GM21619 (cell line): ENCODE measurements around the gene COG2.
"Not testable (repeated sequence)": the region's sequence is repeated elsewhere in the genome, so short reads cannot be mapped to it uniquely, and the experiment has no call there.

ENCODE experiments used
- ATAC-seq: cut with Tn5 transposase; IDR thresholded peaks from one replicate; pipeline ENCODE4 v1.9.1; 2021; ENCODE audit not compliant: unreplicated experiment

COG2 gene

DNA sequence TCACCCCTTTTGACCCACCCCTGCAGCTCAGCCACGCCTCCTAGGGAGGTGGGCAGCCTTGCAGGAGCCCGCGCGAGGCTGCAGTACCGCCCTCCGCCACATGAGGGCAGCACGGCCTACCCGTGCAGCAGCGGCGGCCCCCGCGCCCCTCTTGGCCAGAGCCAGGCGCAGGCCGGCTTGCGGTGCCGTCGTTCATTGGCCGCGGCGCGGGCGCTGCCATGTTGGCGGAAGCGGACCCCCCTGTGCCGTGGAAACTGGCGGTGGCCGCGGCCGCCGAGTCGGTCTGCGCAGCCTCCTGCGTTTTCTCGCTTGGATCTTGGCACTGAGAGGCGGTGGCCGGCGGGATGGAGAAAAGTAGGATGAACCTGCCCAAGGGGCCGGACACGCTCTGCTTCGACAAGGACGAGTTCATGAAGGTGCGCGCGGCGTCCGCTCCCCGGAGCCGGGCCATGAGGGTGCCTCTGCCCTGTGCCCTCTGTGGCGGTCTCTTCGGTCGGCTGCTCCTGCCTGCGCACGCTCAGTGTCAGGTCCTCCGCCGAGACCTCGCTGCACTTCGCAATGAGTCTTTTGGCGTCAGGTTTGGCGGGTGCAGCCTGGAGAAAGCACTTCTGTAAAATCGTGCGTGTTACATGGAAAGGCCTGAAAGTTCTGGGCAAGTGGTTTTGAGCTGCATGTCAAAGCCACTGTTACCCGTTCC lies at the start of gene COG2:
Gene COG2, plus strand, starts transcription at position 219 of the 697 bp plus-strand sequence. Its CDS starts 126 bp downstream, at position 345.
- ATAC-seq, result peak; percentile 92

DNA sequence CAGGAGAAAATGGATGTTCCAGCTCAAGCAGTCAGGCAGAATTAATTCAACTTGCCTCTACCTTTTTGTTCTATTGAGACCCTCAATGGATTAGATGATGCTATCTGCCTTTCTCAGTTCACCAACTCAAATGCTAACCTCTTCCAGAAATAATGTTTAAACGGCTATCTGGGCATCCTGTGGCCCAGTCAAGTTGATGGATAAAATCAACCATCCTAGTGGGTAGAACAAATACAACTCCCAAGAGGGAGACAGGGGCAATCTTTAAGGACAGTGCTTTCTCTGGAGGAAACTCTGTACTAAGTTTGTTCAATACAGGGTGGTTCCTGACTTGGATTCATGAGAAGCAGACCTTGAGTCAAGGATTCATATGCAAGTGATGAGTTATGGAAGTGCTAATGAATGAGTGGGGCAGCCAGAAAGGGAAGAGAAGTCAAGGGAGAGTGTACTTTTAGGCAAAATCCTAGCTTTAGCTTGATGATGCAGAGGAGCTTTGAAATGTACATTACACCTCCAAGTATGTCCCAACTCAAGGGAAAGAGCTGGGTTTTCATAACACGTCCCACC lies 49.4 kb upstream of the COG2 start:
- no peak for ATAC-seq

- ATAC-seq, result no peak
Measured at GRCh38 chr1:230594214-230594773, 48.0 kb upstream of the COG2 start.

- ATAC-seq, result no peak
Measured at GRCh38 chr1:230595181-230595580, 47.1 kb upstream of the COG2 start.

DNA sequence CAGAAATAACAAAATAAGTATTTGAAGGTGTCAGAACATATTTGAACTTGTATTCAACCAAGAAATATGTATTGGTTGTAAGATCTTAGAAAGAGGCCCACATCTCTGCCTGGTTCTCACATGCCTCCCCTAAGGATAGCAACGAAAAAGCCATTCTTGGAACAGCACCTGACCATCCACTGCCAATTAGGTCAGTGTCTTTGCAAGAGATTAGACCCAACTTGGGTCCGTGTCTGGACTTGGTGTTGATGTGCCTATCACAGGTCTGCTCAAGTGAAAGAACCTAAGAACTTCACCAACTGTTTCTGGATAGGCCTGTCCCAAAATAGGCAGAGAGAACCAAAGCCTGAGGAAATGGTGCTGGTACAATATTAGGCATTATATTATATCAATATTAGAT lies 46.0 kb upstream of the COG2 start:
- ATAC-seq, result no peak

DNA sequence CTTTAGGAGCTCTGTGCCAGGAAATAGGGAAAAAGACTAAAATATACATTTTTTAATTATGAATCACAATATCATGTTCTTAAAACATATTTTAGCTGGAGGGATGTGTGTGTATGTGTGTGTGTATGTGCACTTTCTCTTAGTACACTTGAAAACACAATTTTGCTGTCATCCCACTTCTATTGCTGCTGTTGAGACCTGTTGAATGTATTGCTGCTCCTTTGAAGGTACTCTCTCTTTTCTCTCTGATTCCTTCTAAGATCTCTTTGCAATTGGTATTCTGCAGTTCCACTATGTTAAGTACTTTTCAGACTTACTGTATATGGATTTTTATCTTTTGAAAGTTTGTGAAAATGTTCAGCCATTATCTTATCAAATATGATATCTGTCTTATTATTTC lies 43.5 kb upstream of the COG2 start:
- ATAC-seq, result no peak

DNA sequence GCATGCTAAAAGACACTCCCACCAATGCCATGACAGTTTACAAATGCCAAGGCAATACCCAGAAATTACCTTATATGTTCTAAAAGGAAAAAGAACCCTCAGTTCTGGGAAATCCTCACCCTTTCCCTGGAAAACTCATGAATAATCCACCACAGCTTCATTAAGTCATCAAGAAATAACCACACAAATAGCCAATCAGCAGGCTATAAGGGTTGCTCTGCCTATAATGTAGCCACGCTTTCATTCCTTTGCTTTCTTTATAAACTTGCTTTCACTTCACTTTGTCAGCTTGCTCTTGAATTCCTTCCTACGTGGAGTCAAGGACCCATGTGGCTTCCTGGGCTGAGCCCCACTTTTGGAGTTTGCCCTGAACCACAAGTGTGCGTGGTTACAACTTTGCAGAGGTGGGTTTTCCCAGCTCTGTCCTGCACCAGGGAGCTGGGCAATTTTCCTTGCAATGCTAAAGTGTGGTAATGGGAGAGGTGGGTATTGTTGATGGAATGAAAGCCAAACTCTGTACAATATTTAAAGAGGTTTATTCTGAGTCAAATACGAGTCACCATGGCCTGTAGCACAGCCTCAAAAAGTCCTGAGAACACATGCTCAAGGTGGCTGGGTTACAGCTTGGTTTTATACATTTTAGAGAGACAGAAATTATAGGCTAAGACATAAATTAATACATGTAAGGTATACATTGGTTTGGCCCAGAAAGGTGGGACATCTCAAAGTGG lies 42.2 kb upstream of the COG2 start:
- no peak for ATAC-seq

DNA sequence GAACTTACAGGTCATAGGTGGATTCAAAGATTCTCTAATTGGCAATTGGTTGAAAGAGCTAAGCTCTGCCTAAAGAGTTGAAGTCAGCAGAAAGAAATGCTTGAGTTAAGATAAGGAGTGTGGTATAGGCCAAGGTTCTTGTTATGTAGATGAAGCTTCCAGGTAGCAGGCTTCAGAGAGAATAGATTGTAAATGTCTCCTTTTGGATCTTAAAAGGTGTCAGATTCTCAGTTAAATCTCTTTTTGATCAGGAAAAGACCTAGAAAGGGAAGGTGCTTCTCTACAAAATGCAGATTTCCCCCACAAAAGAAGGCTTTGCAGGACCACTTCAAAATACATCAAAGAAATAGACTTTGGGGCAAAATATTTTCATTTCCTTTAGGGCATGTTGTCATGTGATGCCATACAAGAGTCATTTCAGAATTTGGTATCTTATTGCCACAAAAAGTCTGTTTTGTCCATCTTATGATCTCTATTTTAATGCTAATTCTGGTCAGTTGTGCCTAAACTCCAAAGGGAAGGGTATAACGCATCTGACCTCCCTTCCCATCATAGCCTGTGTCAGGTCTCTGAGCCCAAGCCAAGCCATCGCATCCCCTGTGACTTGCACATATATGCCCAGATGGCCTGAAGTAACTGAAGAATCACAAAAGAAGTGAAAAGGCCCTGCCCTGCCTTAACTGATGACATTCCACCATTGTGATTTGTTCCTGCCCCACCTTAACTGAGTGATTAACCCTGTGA lies 41.5 kb upstream of the COG2 start:
- not testable (repeated sequence) for ATAC-seq

GRCh38 chr1:230609208-230609607 lies 33.1 kb upstream of the COG2 start:
- ATAC-seq, result no peak

DNA sequence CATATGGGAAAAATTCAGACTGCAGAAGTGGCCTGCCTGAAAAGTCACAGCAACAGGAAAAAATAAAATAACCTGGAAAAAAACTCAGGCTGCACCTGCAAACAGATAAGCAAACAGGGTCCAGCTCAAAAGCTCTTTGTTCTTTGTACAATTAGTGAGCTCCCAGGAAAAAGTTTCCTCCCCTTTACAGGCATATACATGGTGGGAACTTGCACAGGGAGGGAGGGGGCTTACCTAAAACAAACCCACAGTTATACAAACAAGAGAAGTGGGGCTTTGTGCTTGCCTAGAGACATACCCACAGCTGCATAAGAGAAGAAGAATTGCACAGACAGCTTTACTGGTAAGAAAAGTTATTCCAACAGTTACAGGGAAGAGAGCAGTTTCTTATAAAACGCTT lies 31.7 kb upstream of the COG2 start:
- no peak for ATAC-seq

- no peak for ATAC-seq
Measured at GRCh38 chr1:230611128-230611877, 31.0 kb upstream of the COG2 start.

DNA sequence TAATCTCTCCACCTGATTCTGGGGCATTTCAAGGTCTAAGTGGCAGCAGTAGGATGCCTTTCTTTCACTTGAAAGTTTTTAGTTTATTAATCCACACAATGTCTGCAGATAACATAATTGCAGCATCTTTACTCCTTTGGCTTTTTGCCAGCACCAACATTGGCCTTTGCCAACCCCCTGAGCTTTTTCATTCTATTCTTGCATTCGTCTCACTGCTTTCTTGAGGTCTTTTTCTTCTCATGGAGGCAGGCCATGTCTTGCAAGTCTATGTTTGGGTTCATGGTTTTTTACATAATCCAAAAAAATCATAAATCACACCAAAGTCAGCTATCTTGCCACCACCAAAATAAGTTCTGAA lies 30.4 kb upstream of the COG2 start:
- no peak for ATAC-seq

DNA sequence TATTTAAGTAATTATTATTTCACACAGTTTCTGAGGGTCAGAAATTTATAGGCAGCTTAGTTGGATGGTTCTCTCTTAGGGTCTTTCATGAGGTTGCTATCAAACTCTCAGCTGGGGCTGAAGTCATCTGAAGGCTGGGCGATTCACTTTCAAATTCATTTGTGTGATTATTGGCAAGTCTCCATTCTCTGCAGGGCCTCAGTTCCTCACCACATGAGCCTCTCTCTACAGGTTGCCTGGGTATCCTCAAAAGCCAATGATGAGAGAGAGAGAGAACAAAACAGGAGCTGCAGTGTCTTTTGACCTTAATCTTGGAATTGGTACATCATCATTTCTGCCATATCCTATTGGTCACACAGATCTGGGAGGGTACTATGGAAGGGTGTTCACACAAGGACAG lies 29.6 kb upstream of the COG2 start:
- ATAC-seq, result no peak

DNA sequence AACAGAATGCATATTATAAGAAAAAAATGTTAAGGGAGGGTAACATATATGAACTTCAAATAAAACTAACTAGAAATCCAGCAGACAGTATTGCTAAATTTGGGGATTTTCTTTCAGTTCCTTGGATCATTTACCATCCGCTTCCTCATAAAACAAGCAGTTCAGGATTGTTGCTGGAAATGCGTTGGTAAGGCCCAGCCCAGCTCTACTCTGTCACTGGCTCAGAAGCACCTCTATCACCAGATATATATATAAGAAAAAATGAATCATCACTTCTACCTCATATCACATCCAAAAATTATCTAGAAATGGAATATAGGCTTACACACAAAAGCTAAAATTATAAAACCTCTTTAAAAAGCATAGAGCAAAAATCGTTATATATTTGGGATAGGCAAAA lies 28.2 kb upstream of the COG2 start:
- no peak for ATAC-seq

DNA sequence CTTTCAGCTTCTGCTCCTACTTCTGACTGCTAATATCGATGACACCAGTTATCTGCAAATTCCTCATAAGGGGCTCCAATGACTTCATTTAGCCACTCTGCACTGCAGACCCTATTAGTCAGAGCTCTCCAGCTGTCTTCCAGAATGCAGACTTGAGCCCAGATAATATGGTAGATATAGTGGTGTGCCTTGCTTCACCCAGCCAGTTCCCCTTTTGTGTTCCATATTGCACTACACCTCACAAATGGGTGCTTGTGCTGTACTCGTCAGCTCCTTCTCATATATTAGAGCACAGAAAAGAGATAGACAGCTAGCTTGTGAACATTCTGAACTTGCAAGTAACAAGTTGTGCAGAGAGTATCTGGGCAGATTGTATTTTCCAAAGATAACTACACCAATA lies 23.7 kb upstream of the COG2 start:
- no peak for ATAC-seq

DNA sequence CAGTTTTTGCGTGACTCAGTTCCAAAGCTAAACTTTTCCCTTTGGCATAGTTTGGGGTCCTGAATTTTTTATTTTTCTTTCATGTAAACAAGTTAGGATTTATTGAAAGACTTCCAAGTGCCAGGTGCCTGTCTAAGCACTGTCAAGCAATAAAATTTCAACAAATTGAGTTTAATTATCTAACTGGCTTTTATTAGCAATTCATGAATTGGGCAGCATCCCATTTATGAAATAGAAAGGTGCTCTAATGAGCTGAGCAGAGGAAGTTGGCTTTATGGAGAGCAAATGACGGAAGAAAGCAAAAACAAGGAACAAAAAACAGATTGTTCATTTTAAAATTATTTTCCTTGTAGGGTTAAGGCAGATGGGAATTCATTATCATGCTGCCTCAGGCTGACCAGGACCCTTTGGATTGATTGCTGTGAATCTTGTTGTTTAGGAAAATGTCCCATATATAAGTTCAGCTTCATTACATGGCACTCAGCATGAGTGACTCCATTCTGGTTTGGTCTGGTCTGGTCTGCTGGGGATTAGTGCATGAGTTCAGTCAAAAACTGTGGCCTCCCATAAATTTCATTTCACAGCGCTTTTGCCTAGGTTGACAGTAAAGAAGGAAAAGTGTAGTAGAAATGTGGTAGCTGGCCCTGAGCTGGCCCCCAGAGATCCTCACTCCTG lies 21.5 kb upstream of the COG2 start:
- ATAC-seq, result no peak

GRCh38 chr1:230621324-230622030 lies 20.8 kb upstream of the COG2 start:
- ATAC-seq, result no peak

- ATAC-seq, result no peak
Measured at GRCh38 chr1:230622151-230622550, 20.1 kb upstream of the COG2 start.

GRCh38 chr1:230624097-230624713 lies 18.1 kb upstream of the COG2 start:
- ATAC-seq, result no peak
